Ramos (cell line): Measurements from ENCODE around the gene RELN.

ENCODE experiments used
- in situ Hi-C: fragments of 300-500 bp; cut with MboI; formaldehyde crosslinking; loops from one replicate; pipeline ENCODE4 v1.14.3; 2022; ENCODE audit warnings: low sequenced_read_pairs; ENCODE audit not compliant: unreplicated experiment

RELN gene

DNA sequence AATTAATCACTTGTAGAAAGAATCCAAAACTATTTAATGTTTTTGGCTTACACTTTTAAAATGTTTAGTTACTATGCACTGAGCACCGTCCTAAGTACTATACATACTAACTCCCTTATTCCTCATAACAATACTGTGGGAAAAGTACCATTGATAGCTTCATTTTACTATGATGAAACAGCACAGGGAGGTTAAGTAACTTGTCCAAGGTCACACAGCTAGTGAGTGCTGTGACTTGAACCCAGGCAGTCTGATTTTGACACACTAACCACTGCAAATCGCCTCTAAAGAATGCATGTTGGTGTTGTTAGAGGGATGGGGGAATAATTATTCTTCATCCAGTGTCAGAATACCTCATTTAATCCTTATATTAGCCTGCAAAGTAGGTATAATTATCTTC is 1.9 kb upstream of the RELN start:
- in situ Hi-C loops: no loop called here

- in situ Hi-C loops: no loop called here
Measured at GRCh38 chr7:103990991-103991390, 1.5 kb upstream of the RELN start.

GRCh38 chr7:103989785-103990767 is 618 bp upstream of the RELN start:
- in situ Hi-C loops: no loop called here

DNA sequence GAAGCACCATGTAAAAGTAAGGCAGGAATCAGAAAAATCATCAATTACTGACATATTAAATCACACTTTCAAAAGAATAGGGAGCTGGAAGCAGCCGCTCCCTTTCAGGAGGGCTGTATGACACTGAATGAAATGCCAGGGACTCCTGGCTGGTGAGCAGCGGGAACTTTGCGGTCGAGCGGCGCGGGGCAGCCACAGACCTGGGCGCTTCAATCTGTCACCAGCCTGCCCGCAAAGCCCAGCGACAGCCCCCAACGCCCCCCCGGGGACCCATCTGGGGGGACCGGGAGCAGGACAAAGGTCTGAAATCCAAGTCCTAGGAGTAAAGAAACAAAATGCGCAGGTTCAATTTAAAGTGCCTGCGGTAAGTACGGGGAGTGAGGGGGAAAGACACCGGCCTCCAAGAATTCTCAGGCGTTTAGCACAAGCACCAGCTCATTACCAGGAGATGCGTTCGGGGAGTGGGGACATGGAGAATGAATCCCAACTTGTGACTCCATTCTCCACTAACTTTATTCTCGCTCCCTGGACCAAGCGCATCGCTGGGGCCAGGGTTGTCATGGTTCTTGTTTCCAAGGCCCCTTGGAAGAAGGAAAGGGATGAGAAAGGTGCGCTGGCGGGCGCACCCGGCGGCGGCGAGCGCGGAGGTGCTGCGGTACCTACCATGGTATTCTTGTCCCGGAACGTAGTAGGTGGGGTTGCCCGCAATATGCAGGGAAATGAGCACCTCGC is 824 bp downstream of the RELN start:
- in situ Hi-C loops: no loop called here

GRCh38 chr7:103987451-103987850 is 2.0 kb downstream of the RELN start:
- in situ Hi-C loops: no loop called here

DNA sequence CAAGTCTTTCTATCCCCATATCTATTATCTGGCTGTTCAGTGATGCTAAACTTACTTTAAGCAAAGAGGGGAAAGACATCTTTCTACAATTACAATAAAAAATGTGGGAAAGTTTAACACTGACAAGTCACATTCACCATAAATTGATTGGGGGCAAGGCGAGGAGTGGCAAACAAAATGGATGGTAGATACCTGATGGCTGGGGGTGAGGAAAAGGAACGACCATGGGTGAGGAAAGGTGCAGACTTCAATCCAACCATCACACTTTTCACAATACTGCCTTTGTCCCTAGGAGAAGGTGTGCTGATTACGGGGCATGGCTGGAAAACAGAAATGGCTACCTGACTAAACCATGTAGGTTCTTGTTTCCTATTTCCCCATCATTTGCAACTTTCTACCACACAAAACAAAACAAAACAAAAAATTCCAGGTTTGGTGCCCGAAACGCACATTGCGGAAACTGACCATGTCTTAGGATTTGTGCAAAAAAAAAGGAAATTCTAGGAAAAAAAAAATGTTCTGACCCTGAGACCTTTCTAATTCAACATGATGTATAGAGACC is 3.8 kb downstream of the RELN start:
- in situ Hi-C loops: no loop called here

DNA sequence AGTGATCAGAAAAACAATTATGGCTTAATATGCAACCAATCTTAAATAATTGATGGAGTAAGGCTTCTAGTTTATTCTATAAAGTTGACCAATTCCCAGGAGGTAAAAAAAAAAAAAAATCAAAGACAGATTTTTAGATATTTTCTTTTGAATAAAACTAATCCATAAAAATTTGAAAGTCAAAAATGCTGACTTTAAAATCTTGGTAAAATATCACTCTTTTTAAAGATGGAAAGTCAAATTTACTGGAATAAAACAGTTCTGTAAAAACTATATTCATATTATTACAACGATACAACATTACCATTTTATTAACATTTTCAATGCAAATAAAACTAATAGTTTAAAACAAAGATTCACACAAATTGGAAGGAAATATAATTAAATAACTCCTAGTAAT is 5.4 kb downstream of the RELN start:
- in situ Hi-C loops: no loop called here

DNA sequence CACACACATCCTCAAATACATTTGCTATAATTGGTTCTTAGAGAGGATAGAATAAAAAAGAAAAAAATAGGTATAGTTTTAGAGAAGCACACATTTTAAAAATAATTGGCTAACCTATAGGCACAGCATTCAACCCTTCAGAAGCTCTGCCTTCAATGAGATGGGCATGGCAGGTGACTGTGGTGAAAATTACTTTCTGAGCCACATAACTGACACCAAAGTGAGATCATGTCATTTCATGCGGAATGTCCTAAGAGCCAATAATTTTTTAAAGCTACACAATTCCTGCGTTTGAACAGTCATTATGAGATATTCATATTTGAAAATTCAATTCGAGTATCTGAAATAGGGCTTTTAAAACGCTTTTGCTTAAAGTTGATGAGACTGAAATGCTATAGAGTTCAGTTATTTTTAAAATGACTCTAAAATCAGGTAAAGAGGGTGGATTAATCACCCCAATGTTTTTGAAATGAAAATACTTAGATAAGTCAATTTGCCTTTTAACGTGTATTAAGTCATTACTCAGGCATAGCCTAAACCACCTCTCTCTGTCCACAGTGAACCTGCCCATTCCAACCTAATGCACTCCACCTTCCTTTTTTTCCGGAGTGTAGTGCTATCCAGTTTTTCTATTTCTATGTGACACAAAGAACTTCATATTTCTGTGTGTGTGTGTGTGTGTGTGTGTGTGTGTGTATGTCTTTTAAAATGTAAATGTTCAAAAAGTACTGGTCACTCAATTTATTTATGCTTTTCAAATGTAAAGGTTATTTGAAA is 6.1 kb downstream of the RELN start:
- in situ Hi-C loops: no loop called here

GRCh38 chr7:103981003-103981423 is 8.4 kb downstream of the RELN start:
- in situ Hi-C loops: no loop called here

DNA sequence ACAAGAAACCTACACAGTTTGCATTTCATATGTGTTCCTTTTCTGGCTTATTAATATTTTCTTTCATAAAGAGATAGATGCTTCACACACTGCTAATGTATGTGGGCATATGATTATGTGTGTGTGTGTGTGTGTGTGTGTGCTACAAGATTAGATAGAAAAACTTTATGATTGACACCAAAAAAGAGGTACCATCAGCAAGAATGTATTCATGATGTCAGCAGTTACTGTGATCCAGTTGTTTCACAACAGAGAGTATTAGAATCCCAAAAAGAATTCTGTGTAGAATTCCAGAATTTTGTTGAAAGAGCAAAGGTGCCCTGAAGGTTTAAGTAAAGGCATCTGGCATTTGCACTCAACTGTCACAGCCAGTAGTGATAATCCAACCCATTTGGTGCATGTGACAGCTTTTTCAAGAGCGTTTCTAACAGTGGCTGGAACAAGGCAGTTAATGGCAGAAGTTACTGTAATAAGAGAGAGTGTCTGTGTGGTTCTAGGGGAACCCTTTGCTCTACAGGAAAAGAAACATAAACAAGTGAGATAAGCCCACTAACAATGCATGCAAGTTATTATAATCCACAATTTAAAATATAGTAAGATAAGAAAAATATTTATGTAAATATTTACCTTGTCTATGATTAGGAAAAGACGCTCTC is 16.6 kb downstream of the RELN start:
- in situ Hi-C loops: no loop called here

DNA sequence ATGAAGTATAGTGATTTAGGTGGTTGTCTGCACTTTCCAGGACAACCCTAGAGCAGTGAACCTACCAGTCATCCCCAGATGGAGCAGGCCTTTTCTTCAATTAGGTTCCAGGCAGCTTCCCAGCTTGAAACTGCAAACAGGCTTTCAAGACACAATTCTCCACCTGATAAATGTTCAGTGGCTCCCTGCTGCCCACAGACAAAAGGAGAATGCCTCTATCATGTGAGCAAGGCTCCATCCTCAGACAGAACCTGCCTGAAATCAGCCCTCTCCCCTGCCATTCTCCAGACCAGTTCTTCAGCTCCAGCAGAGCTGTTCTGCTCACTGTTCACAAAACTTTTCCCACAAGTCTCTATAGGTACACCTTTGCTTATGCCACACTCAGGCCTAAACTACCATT is 22.1 kb downstream of the RELN start:
- in situ Hi-C loops: no loop called here

DNA sequence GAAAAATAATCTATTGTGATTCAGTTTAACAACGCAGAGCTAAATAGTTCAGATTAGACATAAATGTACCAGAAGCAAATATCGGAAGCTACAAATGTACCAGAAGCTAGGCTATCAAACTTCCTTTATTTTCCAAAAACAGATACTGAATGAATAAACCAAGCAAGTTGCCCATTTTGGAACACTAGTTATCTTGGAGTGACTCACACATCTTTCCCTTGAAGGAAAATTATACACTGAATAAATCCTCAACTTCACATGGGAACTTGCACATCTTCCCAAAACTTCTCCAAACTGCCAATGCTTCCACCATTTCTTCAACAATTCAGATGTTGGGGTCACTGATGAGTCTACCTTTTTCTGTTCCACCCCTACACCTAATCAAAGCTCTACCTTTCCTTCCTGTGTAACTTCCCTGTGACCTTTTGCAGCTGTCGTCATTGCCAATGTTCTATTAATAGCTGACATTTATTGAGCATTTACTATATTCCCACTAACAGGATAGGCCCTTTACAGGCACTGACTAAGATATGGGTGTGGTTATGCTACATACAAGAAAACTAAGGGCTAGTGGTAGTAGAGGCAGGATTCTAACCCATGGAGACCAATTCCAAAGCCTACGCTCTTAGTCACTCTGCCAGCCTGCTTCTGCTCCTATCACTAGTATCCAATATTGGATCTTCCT is 22.7 kb downstream of the RELN start:
- in situ Hi-C loops: no loop called here

DNA sequence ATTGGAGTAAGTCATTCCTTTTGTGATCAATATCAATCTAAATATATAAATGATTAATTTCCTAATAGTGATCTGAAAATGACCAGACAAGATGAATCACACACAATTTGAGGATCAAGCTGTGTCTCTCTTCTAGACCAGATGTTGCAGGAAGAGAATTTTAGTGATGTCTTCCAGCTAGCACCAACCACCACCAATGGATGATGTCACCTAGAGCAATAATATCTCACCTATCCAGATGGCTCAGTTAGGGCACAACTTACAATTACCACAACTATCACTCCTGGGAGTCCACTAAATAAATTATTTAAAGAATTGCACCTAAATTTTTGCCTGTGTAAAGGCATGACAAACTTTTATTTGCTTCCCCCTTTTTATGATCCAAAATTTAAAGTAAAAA is 25.2 kb downstream of the RELN start:
- in situ Hi-C loops: no loop called here

DNA sequence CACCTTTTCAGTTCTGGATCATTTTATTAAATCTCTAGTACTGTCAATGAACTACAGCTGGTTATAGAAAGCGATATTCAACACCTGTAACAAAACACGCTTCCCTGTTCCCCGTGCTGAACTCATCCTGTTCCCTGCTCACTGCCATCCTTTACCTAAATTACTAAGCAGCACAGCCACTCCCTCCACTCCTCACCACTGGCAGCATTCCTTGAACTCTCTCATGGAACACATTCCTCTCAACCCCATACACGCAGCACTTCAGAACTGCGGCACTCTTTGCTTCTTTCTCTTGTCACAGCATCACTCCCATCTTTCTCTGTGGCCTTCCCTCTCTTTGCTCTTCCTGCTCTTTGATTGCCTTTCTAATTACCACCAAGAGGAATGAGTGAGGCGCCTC is 27.4 kb downstream of the RELN start:
- in situ Hi-C loops: no loop called here

DNA sequence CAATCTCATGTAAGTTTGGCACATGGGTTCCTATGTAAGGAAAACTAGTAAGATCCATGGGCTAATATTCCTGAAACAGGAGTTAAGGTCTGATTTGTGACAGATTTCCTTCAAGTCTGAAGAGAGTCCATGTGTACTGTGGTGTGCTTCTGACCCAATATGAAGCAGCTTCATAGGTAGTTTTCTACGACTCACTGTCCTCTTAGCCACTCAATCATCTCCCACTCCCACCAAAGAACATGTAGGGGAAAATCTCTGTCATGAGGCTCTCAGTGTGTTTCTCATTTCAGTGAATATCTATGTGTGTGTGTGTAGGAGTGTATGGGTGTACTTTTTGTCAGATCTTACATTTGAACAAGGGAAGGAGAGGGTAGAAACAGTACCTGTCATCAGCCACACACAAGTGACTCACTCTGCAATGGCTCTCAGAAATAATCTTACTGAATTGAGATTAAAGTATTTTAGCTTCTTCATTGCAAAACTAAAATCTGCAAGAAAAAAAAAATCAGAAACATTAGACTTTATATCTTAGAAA is 31.1 kb downstream of the RELN start:
- in situ Hi-C loops: no loop called here

DNA sequence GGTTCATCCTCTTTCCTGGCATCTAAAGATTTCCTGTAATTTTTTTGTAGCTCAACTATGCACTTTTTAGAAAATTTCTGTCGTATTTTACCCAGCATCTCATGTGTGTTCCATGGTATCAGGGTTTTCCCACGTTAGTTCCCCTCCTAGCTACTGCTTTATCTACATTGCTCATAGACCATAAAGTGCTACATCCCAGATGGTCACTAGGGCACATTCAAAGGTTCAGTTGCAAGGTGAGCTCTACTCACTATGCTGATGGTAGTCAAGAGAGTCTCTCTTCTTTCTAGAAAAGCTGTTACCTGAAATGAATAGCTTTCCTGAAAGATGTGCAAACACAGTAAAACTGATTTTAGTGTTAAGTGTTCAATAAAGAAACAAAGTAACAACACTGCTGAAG is 33.5 kb downstream of the RELN start:
- in situ Hi-C loops: no loop called here

DNA sequence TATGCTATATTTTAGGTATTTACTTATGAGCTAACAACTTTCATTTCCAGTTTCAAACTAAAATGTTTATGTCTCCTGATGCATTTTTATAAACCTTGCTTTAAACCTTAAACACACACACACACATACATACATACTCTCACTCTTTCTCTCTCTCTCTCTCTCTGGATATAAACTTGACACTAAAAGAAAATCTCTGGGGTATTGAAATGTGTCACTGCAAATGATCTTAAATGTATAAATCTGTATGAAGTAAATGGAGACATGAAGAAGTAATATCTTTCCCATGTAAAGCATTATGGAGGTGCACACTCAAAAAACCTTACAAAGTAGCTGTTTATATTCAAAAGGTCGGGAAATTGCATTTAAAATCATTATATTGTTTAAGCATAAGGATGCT is 37.0 kb downstream of the RELN start:
- in situ Hi-C loops: no loop called here

GRCh38 chr7:103951311-103951710 is 38.1 kb downstream of the RELN start:
- in situ Hi-C loops: no loop called here

DNA sequence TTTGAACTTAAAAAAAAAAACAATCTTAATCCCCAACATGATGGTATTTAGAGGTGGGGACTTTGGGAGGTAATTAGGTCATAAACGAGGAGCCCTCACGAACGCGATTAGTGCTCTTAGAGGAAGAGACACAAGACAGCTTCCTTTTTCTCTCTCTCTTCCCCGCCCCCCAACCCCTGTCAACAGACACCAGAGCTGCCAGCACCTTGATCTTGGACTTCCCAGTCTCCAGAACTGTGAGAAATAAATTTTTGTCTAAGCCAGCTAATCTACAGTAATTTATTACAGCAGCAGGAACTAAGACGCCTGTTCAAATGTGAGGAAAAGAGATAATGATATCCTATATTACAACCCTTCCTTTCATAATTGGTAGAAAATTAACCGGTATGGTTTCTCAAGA is 40.1 kb downstream of the RELN start:
- in situ Hi-C loops: no loop called here
